Measurements from ENCODE around the gene KRTCAP2.
"Not testable (repeated sequence)": the region's sequence is repeated elsewhere in the genome, so short reads cannot be mapped to it uniquely, and the experiment has no call there.

Gene KRTCAP2

DNA sequence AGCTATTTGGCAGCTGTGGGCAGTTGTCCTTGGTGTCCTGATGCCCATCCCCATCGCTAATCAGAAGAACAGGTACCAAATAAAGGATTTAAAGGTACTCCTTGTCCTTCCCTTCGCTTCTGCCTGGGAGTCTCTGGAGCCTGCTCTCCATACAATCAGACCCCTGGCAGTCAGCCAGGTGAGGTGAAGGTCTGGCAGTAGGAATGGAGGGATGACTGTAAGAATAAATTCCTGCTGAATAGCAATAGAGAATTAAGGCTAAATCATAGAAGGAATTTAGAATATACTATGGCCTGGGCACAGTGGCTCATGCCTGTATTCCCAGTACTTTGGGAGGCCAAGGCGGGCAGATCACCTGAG is 25.4 kb upstream of the KRTCAP2 start:
- no peak for DNase-seq

DNA sequence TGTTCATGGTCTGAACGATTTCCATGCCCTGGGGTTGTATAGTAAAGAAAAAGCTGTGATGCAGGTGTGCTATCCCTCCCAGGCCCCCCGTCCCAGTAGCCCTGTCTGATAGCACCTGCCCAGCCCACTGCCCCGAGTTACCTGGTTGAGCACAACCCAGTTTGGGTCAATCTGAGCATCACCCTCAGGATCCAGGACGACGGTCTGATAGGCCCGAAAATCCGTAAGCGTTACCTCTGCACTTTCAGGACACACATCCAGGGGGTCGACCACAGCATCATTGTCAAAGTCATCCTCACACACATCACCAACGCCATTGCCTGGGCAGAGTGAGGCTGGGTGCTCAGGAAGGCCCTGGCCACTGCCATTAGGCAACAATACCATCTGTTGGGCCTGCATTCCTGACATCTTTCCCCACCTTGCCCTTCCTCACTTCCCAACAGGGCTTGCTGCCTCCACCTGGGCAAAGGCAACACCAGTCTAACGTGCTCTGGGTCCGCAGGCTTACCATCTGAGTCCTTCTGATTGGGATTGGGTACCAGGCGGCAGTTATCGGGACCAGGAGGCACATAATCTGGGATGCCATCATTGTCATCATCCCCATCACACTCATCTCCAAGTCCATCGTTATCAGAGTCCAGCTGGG is 24.9 kb upstream of the KRTCAP2 start:
- no peak for DNase-seq

DNA sequence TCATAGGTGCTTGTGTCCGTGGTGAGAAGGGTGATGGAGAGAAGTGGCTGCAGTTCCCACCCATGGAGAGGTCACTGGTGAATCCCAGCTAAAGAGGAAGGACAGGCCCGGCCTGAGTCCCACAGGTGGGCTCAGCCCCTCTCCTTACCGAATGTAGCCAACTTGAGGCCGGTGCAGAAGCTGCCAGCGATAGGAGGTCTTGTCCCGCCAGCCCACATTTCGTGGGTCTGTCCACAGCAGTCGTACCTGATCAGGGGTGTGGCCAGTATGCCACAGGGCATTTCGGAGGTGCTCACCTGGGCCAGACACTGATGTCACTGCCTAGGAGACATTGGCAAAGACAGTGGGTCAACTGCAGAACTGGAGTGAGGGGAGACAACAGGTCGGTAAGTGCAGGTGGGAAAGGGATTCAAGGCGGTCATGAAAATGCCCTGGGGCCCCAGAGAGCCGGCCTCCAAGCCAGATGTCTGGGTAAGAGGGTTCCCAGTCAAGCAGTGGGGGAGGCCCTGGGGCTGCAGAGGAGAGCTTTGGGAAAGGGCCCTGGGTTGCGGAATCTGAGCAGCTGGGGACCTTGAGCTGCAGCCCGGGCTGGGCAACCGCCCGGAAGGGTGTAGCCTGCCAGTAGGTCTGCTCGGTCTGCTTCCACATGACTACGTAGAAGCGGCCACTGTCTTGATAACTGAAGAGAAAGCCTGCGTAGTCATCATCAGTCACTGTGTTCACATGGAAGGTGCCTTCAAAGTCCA is 24.0 kb upstream of the KRTCAP2 start:
- DNase-seq = no peak

DNA sequence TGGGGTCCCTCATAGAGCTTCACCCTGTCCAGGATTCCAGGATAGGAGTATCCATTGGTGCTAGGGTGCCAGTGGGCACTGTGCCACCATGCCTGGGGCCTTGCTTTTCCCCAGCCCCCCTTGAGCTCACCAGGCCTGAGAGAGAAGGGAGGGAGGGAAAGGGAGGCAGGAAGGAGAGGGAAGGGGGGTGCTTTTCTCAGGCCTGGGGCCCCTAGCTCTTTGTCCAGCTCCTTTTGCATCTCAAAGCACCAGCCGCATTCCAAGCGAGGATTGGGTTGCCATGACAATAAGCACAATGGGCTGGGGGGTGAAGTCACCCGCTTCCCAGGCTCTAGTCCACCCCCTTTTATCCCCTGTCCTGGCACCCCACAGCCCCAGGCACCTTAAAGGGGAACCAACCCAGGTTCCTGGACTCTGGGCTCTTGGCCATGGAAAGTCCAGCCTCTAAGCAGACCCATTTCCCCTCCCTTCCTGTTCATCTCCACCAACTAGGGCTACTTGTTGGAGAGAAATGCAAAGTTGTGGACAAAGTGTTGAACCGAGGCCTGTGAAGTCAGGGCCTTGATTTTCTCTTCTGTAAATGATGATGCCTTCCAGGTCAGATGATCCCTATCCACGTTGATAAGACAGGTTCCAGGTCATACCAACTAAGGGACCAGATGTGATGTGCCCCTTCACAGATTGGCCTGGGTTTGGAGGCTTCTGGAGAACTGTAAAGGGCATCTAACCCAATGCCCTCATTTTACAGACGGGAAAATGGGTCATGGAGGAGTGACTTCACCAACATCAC is 23.2 kb upstream of the KRTCAP2 start:
- no peak for DNase-seq

DNA sequence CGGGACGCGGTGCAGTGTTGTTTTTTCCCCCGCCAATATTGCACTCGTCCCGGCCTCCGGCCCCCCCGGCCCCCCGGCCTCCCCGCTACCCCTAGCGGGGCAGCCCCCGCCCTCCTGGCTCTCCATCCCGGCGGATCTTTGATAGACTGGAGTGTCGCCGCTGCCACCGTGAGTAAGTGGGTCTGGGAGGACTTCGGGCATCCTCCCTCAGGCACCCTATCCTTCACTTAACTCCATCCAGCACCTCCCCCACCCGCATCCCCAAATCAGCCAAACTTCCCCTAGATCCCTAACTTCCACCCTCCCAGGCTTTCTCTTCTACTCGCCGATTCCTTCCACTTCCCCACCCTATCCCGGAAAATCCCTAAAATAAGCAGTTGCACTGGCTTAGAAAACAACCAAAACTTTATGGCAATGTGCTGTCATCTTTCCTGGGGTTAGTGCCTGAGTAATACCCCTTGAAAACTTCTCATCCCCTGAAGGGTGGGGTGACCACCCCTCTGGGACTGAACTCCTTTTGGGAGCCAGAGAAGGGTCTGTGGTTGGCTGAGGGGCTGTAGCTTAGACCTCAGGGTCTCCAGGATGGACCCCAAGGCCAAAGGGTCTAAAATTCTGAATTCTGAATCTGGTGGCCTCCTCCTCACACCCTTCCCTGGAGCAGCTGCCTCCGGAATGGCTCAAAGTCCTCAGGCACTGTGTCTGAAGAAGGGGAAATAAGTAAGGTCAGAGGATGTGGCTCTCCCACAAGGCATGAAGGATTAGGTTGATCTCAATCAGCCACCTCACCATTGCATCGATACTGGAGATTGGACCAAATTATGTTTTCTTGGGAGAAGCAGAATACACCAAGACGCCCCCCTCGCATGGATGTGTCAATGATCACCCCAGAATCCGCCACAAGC is 22.3 kb upstream of the KRTCAP2 start:
- no peak for DNase-seq

DNA sequence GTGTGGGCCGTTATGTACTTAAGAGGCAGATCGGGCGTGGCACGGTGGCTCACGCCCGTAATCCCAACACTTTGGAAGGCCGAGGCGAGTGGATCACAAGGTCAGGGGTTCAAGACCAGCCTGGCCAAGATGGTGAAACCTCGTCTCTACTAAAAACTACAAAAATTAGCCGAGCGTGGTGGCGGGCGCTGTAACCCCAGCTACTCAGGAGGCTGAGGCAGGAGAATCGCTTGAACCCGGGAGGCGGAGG is 20.8 kb upstream of the KRTCAP2 start:
- DNase-seq = not testable (repeated sequence)

DNA sequence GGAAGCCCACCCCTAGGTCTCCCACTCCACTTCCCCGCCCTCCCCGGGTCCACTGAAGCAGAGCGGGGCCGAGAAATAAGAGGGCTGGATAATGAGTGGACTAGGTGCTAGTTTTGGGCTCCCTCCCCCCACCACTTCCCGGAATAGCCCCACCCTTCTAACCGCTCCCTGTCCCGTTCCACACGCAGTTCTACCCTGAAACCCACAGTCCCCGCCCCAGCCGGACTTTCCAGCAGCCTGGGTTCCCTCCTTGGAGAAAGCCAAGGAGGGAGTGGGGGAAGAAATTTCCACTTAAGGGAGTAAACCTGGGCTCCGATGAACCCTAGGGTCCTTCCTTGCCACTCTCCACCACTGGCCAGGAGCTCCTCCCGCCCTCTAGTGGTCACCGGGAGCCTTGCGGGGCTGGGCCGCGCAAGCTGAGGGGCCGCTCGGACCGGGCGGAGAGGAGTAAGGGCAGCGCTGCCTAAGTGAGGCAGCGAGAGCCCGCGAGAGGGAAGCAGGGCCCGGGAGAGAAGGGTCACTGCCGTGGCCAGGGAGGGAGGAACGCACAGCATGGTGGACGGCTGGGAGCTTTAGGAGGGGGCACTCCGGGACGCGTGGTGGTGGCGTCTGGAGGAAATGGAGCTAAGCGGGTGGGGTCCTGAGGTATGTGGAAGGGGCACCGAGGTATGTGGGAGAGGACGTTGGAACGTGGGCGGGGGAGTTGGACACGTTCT is 20.3 kb upstream of the KRTCAP2 start:
- DNase-seq = peak; percentile 92

DNA sequence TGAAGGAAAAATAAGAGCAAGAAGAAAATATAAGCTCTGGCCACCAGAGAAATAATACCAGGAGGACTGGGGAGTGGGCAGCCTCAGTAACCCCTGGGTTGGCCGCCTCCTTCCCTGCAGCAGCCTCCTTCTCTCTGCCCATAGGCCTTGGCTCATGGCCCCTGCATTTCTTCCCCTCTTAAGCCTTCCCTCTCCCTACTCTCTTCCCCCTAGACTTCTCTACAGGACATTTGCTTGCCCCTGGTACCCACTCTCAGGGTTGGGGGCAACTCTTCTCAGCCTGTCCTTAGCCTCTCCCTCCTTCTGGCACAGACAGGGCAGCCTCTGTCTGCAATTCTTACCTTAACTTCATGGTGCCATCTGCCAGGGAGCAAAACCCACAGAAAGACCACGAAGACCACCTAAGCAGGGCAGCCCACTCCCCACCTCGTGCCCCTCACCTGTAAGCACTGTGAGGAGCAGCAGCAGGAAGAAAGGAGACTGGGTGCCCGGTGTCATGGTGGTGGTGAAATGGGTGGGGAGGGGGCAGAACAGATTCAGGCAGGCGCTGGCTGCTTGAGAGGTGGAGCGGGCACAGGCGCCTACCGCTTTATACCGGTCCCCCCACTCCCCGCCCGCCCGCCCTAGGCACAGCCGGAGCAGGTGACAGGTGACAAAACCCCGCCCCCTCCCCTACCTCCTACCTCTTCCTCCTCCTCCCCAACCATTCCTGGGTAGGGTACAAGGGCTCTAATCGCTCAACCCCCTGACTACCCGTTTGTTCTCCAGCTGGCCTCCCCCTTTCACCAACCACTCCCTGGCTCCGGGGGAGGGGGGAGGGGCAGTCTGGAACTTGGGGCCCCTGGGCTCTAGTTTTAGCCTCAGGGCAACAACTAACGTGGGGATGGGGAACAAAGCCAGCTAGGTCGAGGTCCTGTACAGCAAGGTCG is 19.5 kb upstream of the KRTCAP2 start:
- DNase-seq = peak; percentile 45

DNA sequence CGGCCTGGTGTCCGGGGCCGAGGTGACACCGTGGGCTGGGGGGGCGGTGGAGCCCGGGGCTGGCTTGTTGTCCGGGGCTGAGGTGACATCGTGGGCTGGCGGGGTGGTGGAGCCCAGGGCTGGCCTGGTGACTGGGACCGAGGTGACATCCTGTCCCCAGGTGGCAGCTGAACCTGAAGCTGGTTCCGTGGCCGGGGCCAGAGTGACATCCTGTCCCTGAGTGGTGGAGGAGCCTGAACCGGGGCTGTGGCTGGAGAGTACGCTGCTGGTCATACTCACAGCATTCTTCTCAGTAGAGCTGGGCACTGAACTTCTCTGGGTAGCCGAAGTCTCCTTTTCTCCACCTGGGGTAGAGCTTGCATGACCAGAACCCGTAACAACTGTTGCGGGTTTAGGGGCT is 18.8 kb upstream of the KRTCAP2 start:
- no peak for DNase-seq

DNA sequence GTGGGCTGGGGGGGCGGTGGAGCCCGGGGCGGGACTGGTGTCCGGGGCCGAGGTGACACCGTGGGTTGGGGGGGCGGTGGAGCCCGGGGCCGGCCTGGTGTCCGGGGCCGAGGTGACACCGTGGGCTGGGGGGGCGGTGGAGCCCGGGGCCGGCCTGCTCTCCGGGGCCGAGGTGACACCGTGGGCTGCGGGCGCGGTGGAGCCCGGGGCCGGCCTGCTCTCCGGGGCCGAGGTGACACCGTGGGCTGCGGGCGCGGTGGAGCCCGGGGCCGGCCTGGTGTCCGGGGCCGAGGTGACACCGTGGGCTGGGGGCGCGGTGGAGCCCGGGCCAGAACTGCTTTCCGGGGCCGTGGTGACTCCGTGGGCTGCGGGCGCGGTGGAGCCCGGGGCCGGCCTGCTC is 16.8 kb upstream of the KRTCAP2 start:
- not testable (repeated sequence) for DNase-seq

DNA sequence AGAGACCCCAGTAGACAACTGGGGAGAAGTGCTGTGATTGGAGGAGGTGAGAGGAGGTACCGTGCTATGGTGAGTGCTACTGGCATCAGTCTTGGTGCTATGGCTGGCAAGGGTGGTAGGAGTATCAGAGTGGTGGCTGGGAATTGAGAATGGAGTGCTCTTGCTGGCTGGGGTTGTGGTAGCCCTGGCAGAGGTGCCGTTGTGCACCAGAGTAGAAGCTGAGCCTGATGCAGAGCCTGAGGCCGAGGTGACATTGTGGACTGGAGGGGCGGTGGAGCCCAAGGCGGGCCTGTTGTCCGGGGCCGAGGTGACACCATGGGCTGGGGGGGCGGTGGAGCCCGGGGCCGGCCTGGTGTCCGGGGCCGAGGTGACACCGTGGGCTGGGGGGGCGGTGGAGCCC is 15.2 kb upstream of the KRTCAP2 start:
- no peak for DNase-seq

DNA sequence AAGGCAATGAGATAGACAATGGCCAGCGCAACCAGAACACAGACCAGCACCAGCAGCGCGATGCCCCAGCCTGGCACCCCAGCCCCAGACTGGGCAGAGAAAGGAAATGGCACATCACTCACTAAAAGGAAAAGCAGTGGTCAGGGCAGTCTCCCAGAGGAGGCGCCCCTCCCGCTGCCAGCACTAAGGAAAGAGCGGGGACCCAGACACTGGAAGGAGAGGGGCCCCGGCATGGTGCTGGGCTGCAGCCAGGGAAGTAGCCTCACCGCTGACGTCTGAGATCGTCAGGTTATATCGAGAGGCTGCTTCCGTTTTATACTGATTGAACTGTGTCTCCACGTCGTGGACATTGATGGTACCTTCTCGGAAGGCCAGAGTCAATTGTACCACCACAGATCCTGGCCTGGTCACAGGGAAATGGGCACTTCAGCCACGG is 14.4 kb upstream of the KRTCAP2 start:
- DNase-seq = no peak

DNA sequence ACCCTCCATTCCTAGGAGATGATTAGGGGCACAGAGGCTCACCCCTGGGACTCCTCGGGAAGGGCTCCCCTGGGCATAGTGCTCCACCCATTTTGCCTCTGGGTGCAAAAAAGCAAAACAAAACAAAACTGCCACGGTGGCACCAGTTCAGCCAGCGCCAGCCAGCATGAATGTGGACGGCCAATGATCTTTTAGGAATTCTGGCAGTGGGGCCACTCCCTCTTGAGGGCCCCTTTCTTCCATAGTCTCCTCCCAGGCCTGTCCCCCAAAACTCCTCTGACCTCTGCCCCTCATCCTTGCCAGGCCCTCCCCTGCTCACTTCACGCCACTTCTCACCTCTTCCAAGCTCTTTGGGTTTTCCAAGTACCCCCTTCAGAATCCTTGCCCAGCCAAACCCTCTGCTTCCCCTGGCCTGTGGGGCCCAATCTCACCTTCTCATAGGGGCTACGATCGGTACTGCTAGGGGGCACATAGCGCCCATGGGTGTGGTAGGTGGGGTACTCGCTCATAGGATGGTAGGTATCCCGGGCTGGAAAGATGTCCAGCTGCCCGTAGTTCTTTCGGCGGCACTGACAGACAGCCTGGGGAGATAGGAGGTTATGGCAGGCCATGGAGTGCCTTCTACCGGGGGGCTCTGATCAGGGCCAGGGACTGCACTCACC is 13.8 kb upstream of the KRTCAP2 start:
- no peak for DNase-seq

DNA sequence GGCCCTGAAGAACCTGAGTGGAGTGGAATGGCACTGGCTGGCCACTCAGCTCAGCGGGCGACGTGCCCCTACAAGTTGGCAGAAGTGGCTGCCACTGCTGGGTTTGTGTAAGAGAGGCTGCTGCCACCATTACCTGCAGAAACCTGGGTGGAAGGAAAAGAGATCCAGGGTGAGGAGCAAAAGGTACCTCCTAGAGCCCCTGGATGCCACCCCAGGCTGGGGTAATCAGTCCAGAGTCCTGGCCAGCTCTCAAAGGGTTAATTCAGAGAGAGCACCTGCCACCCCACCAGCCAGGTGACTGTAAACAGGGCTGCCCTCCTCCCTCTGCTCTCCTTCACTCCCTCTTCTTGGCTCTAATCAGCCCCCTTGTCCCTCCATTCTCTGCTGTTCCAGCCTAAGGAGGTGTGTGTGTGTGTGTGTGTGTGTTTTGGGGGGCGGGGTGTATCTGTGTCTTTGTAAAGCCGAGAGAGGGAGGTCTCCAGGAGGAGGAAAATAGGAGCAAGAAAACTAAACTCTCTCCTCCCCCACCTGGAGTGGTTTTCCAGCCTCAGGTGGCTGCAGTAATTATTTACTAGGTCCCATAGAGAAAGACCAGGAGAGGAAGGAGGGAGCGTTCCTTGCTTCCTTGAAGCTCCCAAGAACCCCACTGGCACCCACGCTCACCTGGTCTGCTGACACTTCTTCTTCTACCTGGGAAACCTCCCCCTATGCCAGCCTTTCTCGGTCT is 13.1 kb upstream of the KRTCAP2 start:
- DNase-seq = no peak

DNA sequence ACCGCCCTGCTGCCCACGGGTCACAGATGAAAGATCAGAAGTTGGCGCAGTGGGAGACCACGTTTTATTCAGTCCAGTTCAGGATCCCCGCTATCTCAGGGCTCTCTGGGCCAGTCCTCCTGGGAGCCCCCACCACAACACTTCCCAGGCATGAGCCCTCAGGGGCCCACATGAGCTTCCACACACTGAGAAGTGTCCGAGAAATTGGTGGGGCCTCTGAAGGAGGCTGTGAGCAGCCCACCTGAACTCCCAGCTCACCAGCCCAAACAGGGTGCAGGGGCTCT is 12.6 kb upstream of the KRTCAP2 start:
- DNase-seq = no peak

DNA sequence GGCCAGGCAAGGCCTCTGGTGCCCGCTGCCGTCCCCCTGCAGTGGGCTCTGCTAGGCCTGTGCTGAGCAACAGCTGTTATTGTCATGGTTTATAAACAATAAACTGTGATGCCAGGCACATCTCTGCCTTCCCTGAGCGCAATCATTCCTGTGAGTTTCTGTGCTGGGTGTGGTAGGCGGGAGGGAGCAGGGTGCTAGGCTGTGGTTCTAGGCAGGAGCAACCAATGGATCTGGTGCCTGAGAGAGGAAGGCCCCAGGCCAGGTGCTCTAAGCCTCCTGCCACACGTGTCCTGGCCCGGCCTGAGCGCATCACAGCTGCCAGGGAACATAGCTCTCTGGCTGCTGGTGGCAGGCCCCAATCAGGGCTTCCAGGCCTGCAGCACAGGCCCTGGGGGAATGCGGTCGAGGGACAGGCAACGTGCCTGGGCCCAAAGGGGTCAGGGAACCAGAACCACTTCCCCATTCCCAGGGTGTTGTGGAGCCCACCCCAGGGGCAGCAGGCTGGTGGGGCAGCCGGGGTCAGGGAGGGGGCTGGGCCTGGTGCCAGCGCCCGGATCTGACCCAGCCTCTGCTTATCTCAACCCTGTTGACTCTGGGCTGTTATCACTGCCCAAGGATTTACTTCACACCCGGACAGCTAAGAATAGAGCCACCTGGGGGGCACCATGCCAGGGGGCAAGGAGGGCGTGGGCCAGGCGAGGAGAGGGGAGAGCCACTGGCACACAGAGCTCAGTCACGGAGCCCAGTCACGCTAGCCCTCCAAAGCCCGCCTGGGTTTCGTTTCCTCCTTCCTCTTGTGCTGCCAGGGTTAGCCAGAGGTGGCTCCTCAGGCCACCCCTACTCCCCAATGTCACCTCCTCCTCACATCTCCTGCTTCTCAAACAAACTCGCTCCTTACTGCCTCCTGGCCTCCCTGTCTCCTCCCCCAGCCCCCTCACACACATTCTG is 12.0 kb upstream of the KRTCAP2 start:
- DNase-seq = no peak

DNA sequence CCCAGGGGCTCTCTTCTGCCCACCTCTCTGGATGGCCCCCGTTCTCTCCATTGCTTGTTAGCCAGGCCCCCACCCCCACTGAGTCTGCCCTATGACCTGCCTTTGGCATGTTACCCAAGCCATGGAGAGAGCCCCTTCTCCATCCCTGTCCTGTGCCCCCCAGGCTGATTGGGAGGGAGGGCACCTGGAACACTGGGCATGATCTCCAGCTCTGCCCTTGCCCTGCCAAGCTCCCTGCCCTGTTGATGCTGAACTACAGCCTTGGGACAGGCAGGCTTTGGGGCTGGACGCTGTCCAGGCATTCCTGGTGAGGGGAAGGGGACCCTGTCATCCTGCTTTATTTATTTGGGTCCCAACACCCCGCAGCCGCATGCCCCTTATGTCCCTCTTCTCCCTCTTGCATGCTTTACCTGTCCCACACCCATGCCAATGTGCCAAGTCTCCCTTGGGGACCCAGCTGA is 11.3 kb upstream of the KRTCAP2 start:
- no peak for DNase-seq

DNA sequence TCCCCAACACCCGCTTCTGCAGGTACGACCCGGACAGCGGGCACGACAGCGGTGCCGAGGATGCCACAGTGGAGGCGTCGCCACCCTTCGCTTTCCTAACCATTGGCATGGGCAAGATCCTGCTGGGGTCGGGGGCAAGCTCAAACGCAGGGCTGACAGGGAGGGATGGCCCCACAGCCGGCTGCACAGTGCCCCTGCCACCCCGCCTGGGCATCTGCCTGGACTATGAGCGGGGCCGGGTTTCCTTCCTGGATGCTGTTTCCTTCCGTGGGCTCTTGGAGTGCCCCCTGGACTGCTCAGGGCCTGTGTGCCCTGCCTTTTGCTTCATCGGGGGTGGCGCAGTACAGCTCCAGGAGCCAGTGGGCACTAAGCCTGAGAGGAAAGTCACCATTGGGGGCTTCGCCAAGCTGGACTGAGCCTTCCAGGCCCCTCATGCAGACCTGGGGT is 10.7 kb upstream of the KRTCAP2 start:
- no peak for DNase-seq

DNA sequence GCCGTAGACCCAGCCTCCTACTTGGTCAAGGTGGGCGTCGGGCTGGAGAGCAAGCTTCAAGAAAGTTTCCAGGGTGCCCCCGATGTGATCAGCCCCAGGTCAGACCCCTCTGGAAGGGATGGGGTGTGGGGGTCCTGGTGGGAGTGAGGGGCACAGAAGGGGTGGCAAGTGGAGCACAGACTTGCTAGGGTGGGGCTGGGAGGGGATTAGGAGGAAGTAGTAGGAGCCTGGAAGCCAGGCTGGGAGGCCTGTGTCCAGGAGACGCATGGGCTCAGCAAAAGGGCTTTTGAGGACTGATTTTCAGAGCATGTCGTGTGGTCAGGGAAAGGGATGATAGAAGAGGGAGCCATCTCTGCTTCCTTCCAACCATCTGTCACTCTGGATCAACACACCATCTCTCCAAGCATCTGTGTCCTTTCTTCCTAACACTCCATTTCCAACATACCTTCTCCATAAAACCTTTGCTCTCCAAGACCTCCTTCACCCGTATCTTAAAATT is 9.0 kb upstream of the KRTCAP2 start:
- DNase-seq = no peak

Measured in NCI-H1092 treated with DMSO at 0.1 percent for 48 hours (cell line).